ENCODE data around the gene SLC2A13.

SLC2A13 gene

GRCh38 chr12:40063414-40063813, 42.5 kb downstream of the SLC2A13 start:
- Histone ChIP-seq H3K27ac (no peak overlapping the region), H3K4me3 (ENCODE audit: low read depth in 1 of 2, low read length in 1 of 2) (no peak overlapping the region), H3K9me3 (no peaks in the 10 kb centered on the region), H3K27me3 (no peaks in the 10 kb centered on the region), H3K4me1 (ENCODE audit: control insufficient read depth in 1 of 2, insufficient read depth in 1 of 2, low read depth in 1 of 2, low read length in 1 of 2) (no peaks in the 10 kb centered on the region), H3K36me3 (no peaks in the 10 kb centered on the region)
- no peak for TF ChIP-seq CTCF (IDR thresholded peaks at IDR 0.05)

GRCh38 chr12:40058721-40059190, 47.1 kb downstream of the SLC2A13 start:
- no peak overlapping the region for H3K27ac ChIP-seq
- H3K9me3 ChIP-seq: no peaks in the 10 kb centered on the region
- TF ChIP-seq CTCF (IDR thresholded peaks at IDR 0.05): no peak
- H3K27me3 ChIP-seq: no peaks in the 10 kb centered on the region
- H3K36me3 ChIP-seq: no peaks in the 10 kb centered on the region
- H3K4me1 ChIP-seq (ENCODE audit: control insufficient read depth in 1 of 2, insufficient read depth in 1 of 2, low read depth in 1 of 2, low read length in 1 of 2): no peaks in the 10 kb centered on the region
- H3K4me3 ChIP-seq (ENCODE audit: low read depth in 1 of 2, low read length in 1 of 2): no peak overlapping the region

GRCh38 chr12:40056373-40056772, 49.5 kb downstream of the SLC2A13 start:
- Histone ChIP-seq H3K4me3 (ENCODE audit: low read depth in 1 of 2, low read length in 1 of 2) (no peak overlapping the region), H3K9me3 (no peaks in the 10 kb centered on the region), H3K27ac (no peak overlapping the region), H3K27me3 (no peaks in the 10 kb centered on the region), H3K36me3 (no peaks in the 10 kb centered on the region), H3K4me1 (ENCODE audit: control insufficient read depth in 1 of 2, insufficient read depth in 1 of 2, low read depth in 1 of 2, low read length in 1 of 2) (no peaks in the 10 kb centered on the region)
- TF ChIP-seq CTCF (IDR thresholded peaks at IDR 0.05): no peak

- Histone ChIP-seq H3K4me3 (ENCODE audit: low read depth in 1 of 2, low read length in 1 of 2) (no peak overlapping the region), H3K9me3 (no peaks in the 10 kb centered on the region), H3K27me3 (no peaks in the 10 kb centered on the region), H3K36me3 (no peaks in the 10 kb centered on the region), H3K27ac (no peak overlapping the region), H3K4me1 (ENCODE audit: control insufficient read depth in 1 of 2, insufficient read depth in 1 of 2, low read depth in 1 of 2, low read length in 1 of 2) (no peaks in the 10 kb centered on the region)
- no peak for TF ChIP-seq CTCF (IDR thresholded peaks at IDR 0.05)
Measured at GRCh38 chr12:40055776-40056175, 50.1 kb downstream of the SLC2A13 start.

GRCh38 chr12:40055228-40055579, 50.7 kb downstream of the SLC2A13 start:
- Histone ChIP-seq H3K4me1 (ENCODE audit: control insufficient read depth in 1 of 2, insufficient read depth in 1 of 2, low read depth in 1 of 2, low read length in 1 of 2) (no peaks in the 10 kb centered on the region), H3K36me3 (no peaks in the 10 kb centered on the region), H3K27me3 (no peaks in the 10 kb centered on the region), H3K27ac (no peak overlapping the region), H3K4me3 (ENCODE audit: low read depth in 1 of 2, low read length in 1 of 2) (no peak overlapping the region), H3K9me3 (no peaks in the 10 kb centered on the region)
- no peak for TF ChIP-seq CTCF (IDR thresholded peaks at IDR 0.05)
